ENCODE measurements around the gene HCFC1R1. TPM values are rescaled to one million over a fixed set of nuclear protein-coding genes. Genes with fewer than 3 reads are reported as not detected.

The HCFC1R1 gene
- total RNA-seq, 1 donor from 2014 or later = 61.1 TPM

- intact Hi-C loops (cut with micrococcal nuclease) = no loop called here
- DNase-seq (no peak), ATAC-seq (no peak)
Measured at GRCh38 chr16:3038896-3039295, 15.2 kb upstream of the HCFC1R1 start.

- ATAC-seq (no peak), DNase-seq (no peak)
- intact Hi-C loops (cut with micrococcal nuclease) = no loop called here
Measured at GRCh38 chr16:3038256-3038655, 14.5 kb upstream of the HCFC1R1 start.

GRCh38 chr16:3036726-3037315 is 13.1 kb upstream of the HCFC1R1 start, which contains the start of gene BICDL2:
Gene BICDL2 (minus strand): TSS chr16:3036944. CDS start chr16:3035496, 1,448 bp downstream.
- intact Hi-C loops (cut with micrococcal nuclease) = no loop called here
- no peak for DNase-seq
- ATAC-seq = no peak

GRCh38 chr16:3035972-3036725 is 12.4 kb upstream of the HCFC1R1 start:
- intact Hi-C loops (cut with micrococcal nuclease) = no loop called here
- no peak for DNase-seq
- ATAC-seq = no peak

- ATAC-seq (no peak), DNase-seq (no peak)
- intact Hi-C loops (cut with micrococcal nuclease) = no loop called here
Measured at GRCh38 chr16:3035289-3035971, 11.7 kb upstream of the HCFC1R1 start.

GRCh38 chr16:3032624-3033023 is 8.9 kb upstream of the HCFC1R1 start:
- no peak for ATAC-seq
- intact Hi-C loops (cut with micrococcal nuclease) = no loop called here
- no peak for DNase-seq

- no peak for ATAC-seq
- no peak for DNase-seq
- intact Hi-C loops (cut with micrococcal nuclease) = no loop called here
Measured at GRCh38 chr16:3030222-3031212, 6.8 kb upstream of the HCFC1R1 start.

- ATAC-seq = no peak
- no peak for DNase-seq
- intact Hi-C loops (cut with micrococcal nuclease) = no loop called here
Measured at GRCh38 chr16:3029491-3030221, 5.9 kb upstream of the HCFC1R1 start.

- DNase-seq (no peak), ATAC-seq (no peak)
- intact Hi-C loops (cut with micrococcal nuclease) = no loop called here
Measured at GRCh38 chr16:3028716-3029319, 5.1 kb upstream of the HCFC1R1 start.

- intact Hi-C loops (cut with micrococcal nuclease) = no loop called here
- ATAC-seq (peak; percentile 41), DNase-seq (peak; percentile 92)
Measured at GRCh38 chr16:3027983-3028715, 4.4 kb upstream of the HCFC1R1 start.

- ATAC-seq = no peak
Measured at GRCh38 chr16:3027489-3027795, 3.7 kb upstream of the HCFC1R1 start.

GRCh38 chr16:3026609-3027488 is 3.1 kb upstream of the HCFC1R1 start:
- DNase-seq (peak; percentile 13), ATAC-seq (no peak)
- intact Hi-C loops (cut with micrococcal nuclease) = no loop called here

More at GRCh38 chr16:3027489-3027795, 3.7 kb upstream of the HCFC1R1 start:
- intact Hi-C loops (cut with micrococcal nuclease) = no loop called here
- DNase-seq = peak; percentile 25

- peak; percentile 20 for DNase-seq
- intact Hi-C loops (cut with micrococcal nuclease) = no loop called here
- no peak for ATAC-seq
Measured at GRCh38 chr16:3026003-3026378, 2.2 kb upstream of the HCFC1R1 start.

- intact Hi-C loops (cut with micrococcal nuclease) = no loop called here
- ATAC-seq (no peak), DNase-seq (no peak)
Measured at GRCh38 chr16:3025032-3026002, 1.6 kb upstream of the HCFC1R1 start.

GRCh38 chr16:3023415-3023668 is 400 bp downstream of the HCFC1R1 start:
- ATAC-seq = peak; percentile 0

More at GRCh38 chr16:3023415-3023668, 400 bp downstream of the HCFC1R1 start:
- DNase-seq = no peak
- intact Hi-C loops (cut with micrococcal nuclease) = no loop called here
